SK-N-SH treated with all-trans-retinoic acid at 6 μM for 48 hours (cell line): ENCODE data around the gene AMZ2.
"Not testable (repeated sequence)": the region's sequence is repeated elsewhere in the genome, so short reads cannot be mapped to it uniquely, and the experiment has no call there.

Experiments used
- ATAC-seq: fragments of 200-7000 bp; cut with Tn5 transposase; 3 replicates; pipeline ENCODE4 v1.9.1; 2020; ENCODE audit warnings: mild to moderate bottlenecking, moderate library complexity
- ARNTL ChIP-seq: fragments of 450-650 bp; formaldehyde crosslinking; IDR thresholded peaks from 2 replicates; pipeline ENCODE4 v1.5.0; 2020; ENCODE audit warnings: low read depth, mild to moderate bottlenecking, moderate library complexity, borderline replicate concordance
- BACH2 ChIP-seq: fragments of 250-450 bp; sonication (Bioruptor Pico); IDR thresholded peaks from 2 replicates; pipeline ENCODE4 v1.9.0; 2021; ENCODE audit warnings: mild to moderate bottlenecking, borderline replicate concordance
- CREB5 ChIP-seq: fragments of 250-450 bp; sonication (Bioruptor Pico); IDR thresholded peaks from 2 replicates; pipeline ENCODE4 v1.5.1; 2020; ENCODE audit warnings: low read depth, mild to moderate bottlenecking, moderate library complexity
- CSRNP3 ChIP-seq: fragments of 250-450 bp; sonication (Bioruptor Pico); IDR thresholded peaks from 2 replicates; pipeline ENCODE4 v1.5.1; 2021; ENCODE audit warnings: mild to moderate bottlenecking, moderate library complexity
- ESRRG ChIP-seq: fragments of 250-450 bp; sonication (Bioruptor Pico); IDR thresholded peaks from 2 replicates; pipeline ENCODE4 v1.6.1; 2021; ENCODE audit warnings: mild to moderate bottlenecking
- GLIS3 ChIP-seq: fragments of 250-450 bp; sonication (Bioruptor Pico); IDR thresholded peaks from 2 replicates; pipeline ENCODE4 v1.5.0; 2020; ENCODE audit warnings: mild to moderate bottlenecking, moderate library complexity
- ISL1 ChIP-seq: fragments of 250-450 bp; sonication (Bioruptor Pico); IDR thresholded peaks from 2 replicates; pipeline ENCODE4 v2.1.2; 2022; ENCODE audit warnings: mild to moderate bottlenecking, moderate library complexity
- OSR1 ChIP-seq: fragments of 250-450 bp; sonication (Bioruptor Pico); IDR thresholded peaks from 2 replicates; pipeline ENCODE4 v1.8.0; 2022; ENCODE audit warnings: moderate library complexity, mild to moderate bottlenecking, inconsistent platforms
- PATZ1 ChIP-seq: fragments of 250-450 bp; sonication (Bioruptor Pico); IDR thresholded peaks from 2 replicates; pipeline ENCODE4 v1.8.0; 2020; ENCODE audit warnings: mild to moderate bottlenecking, moderate library complexity, borderline replicate concordance
- POU6F1 ChIP-seq: fragments of 250-450 bp; sonication (Bioruptor Pico); IDR thresholded peaks from 2 replicates; pipeline ENCODE4 v1.8.0; 2021; ENCODE audit warnings: low read depth, mild to moderate bottlenecking, moderate library complexity, borderline replicate concordance
- PPARA ChIP-seq: fragments of 250-450 bp; sonication (Bioruptor Pico); IDR thresholded peaks from 2 replicates; pipeline ENCODE4 v1.5.0; 2020; ENCODE audit warnings: mild to moderate bottlenecking, borderline replicate concordance
- RARB ChIP-seq: fragments of 250-450 bp; sonication (Bioruptor Pico); IDR thresholded peaks from 2 replicates; pipeline ENCODE4 v1.8.0; 2021; ENCODE audit warnings: mild to moderate bottlenecking, moderate library complexity
- TCF4 ChIP-seq: fragments of 250-450 bp; sonication (Bioruptor Pico); IDR thresholded peaks from 2 replicates; pipeline ENCODE4 v1.8.0; 2021; ENCODE audit warnings: mild to moderate bottlenecking, moderate library complexity, borderline replicate concordance
- TOX ChIP-seq: fragments of 250-450 bp; sonication (Bioruptor Pico); IDR thresholded peaks from 2 replicates; pipeline ENCODE4 v1.8.0; 2021; ENCODE audit warnings: mild to moderate bottlenecking, moderate library complexity, borderline replicate concordance
- TSHZ2 ChIP-seq: fragments of 250-450 bp; sonication (Bioruptor Pico); IDR thresholded peaks from 2 replicates; pipeline ENCODE4 v1.5.0; 2020; ENCODE audit warnings: mild to moderate bottlenecking, moderate library complexity
- ZC3H10 ChIP-seq: fragments of 250-450 bp; sonication (Bioruptor Pico); IDR thresholded peaks from 2 replicates; pipeline ENCODE4 v1.5.1; 2021; ENCODE audit warnings: mild to moderate bottlenecking, moderate library complexity
- ZFP3 ChIP-seq: fragments of 250-450 bp; sonication (Bioruptor Pico); IDR thresholded peaks from 2 replicates; pipeline ENCODE4 v1.5.0; 2020; ENCODE audit warnings: mild to moderate bottlenecking, moderate library complexity
- ZFP30 ChIP-seq: fragments of 450-650 bp; formaldehyde crosslinking; IDR thresholded peaks from 2 replicates; pipeline ENCODE4 v1.5.0; 2022; ENCODE audit warnings: mild to moderate bottlenecking, moderate library complexity
- ZNF565 ChIP-seq: fragments of 450-650 bp; formaldehyde crosslinking; conservative IDR thresholded peaks from 2 replicates; pipeline ENCODE4 v1.5.0; 2020; ENCODE audit warnings: low read depth, mild to moderate bottlenecking, moderate library complexity
- ZNF70 ChIP-seq: fragments of 450-650 bp; formaldehyde crosslinking; IDR thresholded peaks from 2 replicates; pipeline ENCODE4 v1.5.0; 2020; ENCODE audit warnings: mild to moderate bottlenecking, moderate library complexity

The AMZ2 gene

GRCh38 chr17:68273722-68274121, 25.9 kb downstream of the AMZ2 start:
- TF ChIP-seq POU6F1 (CRISPR knock-in tag) (no peak), ZNF70 (no peak), TCF4 (no peak), ARNTL (no peak), RARB (CRISPR knock-in tag) (no peak), CSRNP3 (CRISPR knock-in tag) (no peak), GLIS3 (CRISPR knock-in tag) (no peak), ZFP30 (CRISPR knock-in tag) (no peak)
- ATAC-seq, result no peak

GRCh38 chr17:68276339-68276738, 28.5 kb downstream of the AMZ2 start:
- not testable (repeated sequence) for ATAC-seq

- ATAC-seq, result no peak
- TF ChIP-seq TOX (CRISPR knock-in tag), result no peak
- TF ChIP-seq ISL1 (CRISPR knock-in tag), result no peak
- TF ChIP-seq CSRNP3 (CRISPR knock-in tag), result no peak
- TF ChIP-seq CREB5 (CRISPR knock-in tag), result no peak
- TF ChIP-seq TCF4, result no peak
- no peak for TF ChIP-seq BACH2 (CRISPR knock-in tag)
- TF ChIP-seq RARB (CRISPR knock-in tag), result no peak
- no peak for TF ChIP-seq ZC3H10 (CRISPR knock-in tag)
- TF ChIP-seq ZNF565 (CRISPR knock-in tag), result no peak
- no peak for TF ChIP-seq OSR1 (CRISPR knock-in tag)
- TF ChIP-seq TSHZ2, result no peak
- TF ChIP-seq PPARA, result no peak
- TF ChIP-seq PATZ1, result no peak
- no peak for TF ChIP-seq ZFP3
- TF ChIP-seq ESRRG (CRISPR knock-in tag), result no peak
These were observed 30.0 kb downstream of the AMZ2 start for GRCh38 chr17:68277807-68278206.

- not testable (repeated sequence) for ATAC-seq
These were observed 34.1 kb downstream of the AMZ2 start for GRCh38 chr17:68281965-68282364.
